Neural progenitor cell (in vitro differentiated cells): Measurements from ENCODE around the gene SC5D. TPM values are rescaled to one million over a fixed set of nuclear protein-coding genes. Genes with fewer than 3 reads are reported as not detected.

Experiments used
- DNase-seq: peaks from one replicate; pipeline ENCODE4 v3.0.0-alpha.2; 2016; ENCODE audit warnings: low spot score
- H2AFZ ChIP-seq: fragments of 200-600 bp; sonication (generic); replicated peaks from 2 replicates; pipeline ENCODE4 v1.6.1; 2016; ENCODE audit warnings: antibody characterized with exemption
- H3F3A ChIP-seq: fragments of 200-600 bp; sonication (generic); 2 replicates; pipeline ENCODE4 v1.6.1; 2016; ENCODE audit warnings: antibody characterized with exemption, low read depth
- H3K27ac ChIP-seq: fragments of 200-600 bp; sonication (generic); 2 replicates; pipeline ENCODE4 v1.5.1; 2016; ENCODE audit warnings: mild to moderate bottlenecking
- H3K27me3 ChIP-seq: fragments of 200-600 bp; sonication (generic); 2 replicates; pipeline ENCODE4 v1.6.1; 2016; ENCODE audit warnings: mild to moderate bottlenecking, moderate library complexity
- H3K36me3 ChIP-seq: fragments of 200-600 bp; sonication (generic); 2 replicates; pipeline ENCODE4 v1.5.1; 2016
- H3K4me1 ChIP-seq: fragments of 200-600 bp; sonication (generic); 2 replicates; pipeline ENCODE4 v1.6.1; 2016; ENCODE audit warnings: mixed run types
- H3K4me2 ChIP-seq: fragments of 200-600 bp; sonication (generic); 2 replicates; pipeline ENCODE4 v1.6.1; 2016
- H3K4me3 ChIP-seq: fragments of 200-600 bp; sonication (generic); 2 replicates; pipeline ENCODE4 v1.5.1; 2016
- H3K79me2 ChIP-seq: fragments of 200-600 bp; sonication (generic); 2 replicates; pipeline ENCODE4 v1.6.1; 2016; ENCODE audit warnings: low read depth
- H3K9ac ChIP-seq: fragments of 200-600 bp; sonication (generic); 2 replicates; pipeline ENCODE4 v1.6.1; 2016
- H3K9me3 ChIP-seq: fragments of 200-600 bp; sonication (generic); 2 replicates; pipeline ENCODE4 v1.5.1; 2016; ENCODE audit warnings: low read depth
- H4K20me1 ChIP-seq: fragments of 200-600 bp; sonication (generic); 2 replicates; pipeline ENCODE4 v1.6.1; 2016; ENCODE audit warnings: low read depth
- H3K27ac Mint-ChIP-seq: 3 replicates; pipeline ENCODE4 v1.8.0; 2021; ENCODE audit warnings: mixed read lengths
- H3K27me3 Mint-ChIP-seq: 2 replicates; pipeline ENCODE4 v1.8.0; 2022; ENCODE audit warnings: low read depth, mild to moderate bottlenecking, inconsistent platforms, moderate library complexity, mixed read lengths; ENCODE audit not compliant: insufficient read depth
- H3K36me3 Mint-ChIP-seq: 3 replicates; pipeline ENCODE4 v1.8.0; 2021; ENCODE audit warnings: mixed read lengths
- H3K4me1 Mint-ChIP-seq: 3 replicates; pipeline ENCODE4 v1.8.0; 2021; ENCODE audit warnings: mixed read lengths
- H3K4me3 Mint-ChIP-seq: 3 replicates; pipeline ENCODE4 v1.8.0; 2021; ENCODE audit warnings: mild to moderate bottlenecking, moderate library complexity, mixed read lengths
- H3K9me3 Mint-ChIP-seq: 3 replicates; pipeline ENCODE4 v1.8.0; 2020; ENCODE audit warnings: mixed read lengths
- EZH2 ChIP-seq: fragments of 200-600 bp; sonication (generic); IDR thresholded peaks from 2 replicates; pipeline ENCODE4 v1.6.1; 2017; ENCODE audit warnings: antibody characterized with exemption, mild to moderate bottlenecking, moderate library complexity
- EZH2phosphoT487 ChIP-seq: fragments of 200-600 bp; sonication (generic); IDR thresholded peaks from 2 replicates; pipeline ENCODE4 v1.6.1; 2017; ENCODE audit warnings: antibody characterized with exemption
- total RNA-seq: library from RNA; depleted of rRNA; stranded (reverse); fragments of >200 nt; gene quantifications from 2 replicates; pipeline ENCODE4 v1.2.3, GENCODE V29; 2015; ENCODE audit warnings: low replicate concordance
- TF ChIP-seq, protein P1 (sequence below): fragments of 200-600 bp; sonication (generic); IDR thresholded peaks from 2 replicates; pipeline ENCODE4 v1.5.1; 2017; ENCODE audit warnings: antibody characterized with exemption, mild to moderate bottlenecking

The SC5D gene
- total RNA-seq, 1 donor from 2014 or later, result 80.7 TPM

DNA sequence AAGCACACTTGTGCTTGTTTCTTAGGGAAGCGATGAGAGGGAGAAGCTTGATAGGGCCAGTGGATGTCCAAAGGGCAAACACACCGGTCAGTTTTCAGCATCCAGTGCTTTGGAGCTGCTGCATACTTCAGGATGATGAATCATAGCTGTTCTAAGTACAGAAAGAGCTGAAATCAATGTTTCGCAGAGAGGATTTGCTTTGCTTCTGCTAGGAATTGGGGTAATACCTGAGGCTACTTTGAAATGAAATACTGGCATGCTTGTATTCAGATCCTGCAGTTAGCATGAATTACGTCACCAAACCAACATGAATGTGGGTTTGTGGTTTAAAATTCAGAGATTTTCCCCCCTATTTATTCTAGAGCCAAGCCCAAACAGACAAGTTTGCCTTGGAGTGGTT, 41.7 kb upstream of the SC5D start:
- peaks cover 38% of the 10 kb centered on the region for H3F3A ChIP-seq
- H3K27ac ChIP-seq, result no peak overlapping the region
- TF ChIP-seq EZH2 (no peak), EZH2phosphoT487 (no peak)
- TF ChIP-seq, protein P1, sequence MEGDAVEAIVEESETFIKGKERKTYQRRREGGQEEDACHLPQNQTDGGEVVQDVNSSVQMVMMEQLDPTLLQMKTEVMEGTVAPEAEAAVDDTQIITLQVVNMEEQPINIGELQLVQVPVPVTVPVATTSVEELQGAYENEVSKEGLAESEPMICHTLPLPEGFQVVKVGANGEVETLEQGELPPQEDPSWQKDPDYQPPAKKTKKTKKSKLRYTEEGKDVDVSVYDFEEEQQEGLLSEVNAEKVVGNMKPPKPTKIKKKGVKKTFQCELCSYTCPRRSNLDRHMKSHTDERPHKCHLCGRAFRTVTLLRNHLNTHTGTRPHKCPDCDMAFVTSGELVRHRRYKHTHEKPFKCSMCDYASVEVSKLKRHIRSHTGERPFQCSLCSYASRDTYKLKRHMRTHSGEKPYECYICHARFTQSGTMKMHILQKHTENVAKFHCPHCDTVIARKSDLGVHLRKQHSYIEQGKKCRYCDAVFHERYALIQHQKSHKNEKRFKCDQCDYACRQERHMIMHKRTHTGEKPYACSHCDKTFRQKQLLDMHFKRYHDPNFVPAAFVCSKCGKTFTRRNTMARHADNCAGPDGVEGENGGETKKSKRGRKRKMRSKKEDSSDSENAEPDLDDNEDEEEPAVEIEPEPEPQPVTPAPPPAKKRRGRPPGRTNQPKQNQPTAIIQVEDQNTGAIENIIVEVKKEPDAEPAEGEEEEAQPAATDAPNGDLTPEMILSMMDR, result no peak
- no peak overlapping the region for H3K4me3 ChIP-seq
- H3K9ac ChIP-seq, result no peak overlapping the region
- Mint-ChIP-seq H3K36me3 (no peaks in the 10 kb centered on the region), H3K4me3 (no peak overlapping the region), H3K4me1 (peaks cover 21% of the 10 kb centered on the region), H3K9me3 (peaks cover 14% of the 10 kb centered on the region), H3K27me3 (peaks cover 6% of the 10 kb centered on the region), H3K27ac (no peak overlapping the region)
- H3K36me3 ChIP-seq, result no peaks in the 10 kb centered on the region
- no peaks in the 10 kb centered on the region for H3K27me3 ChIP-seq
- H3K9me3 ChIP-seq, result no peaks in the 10 kb centered on the region
- H3K4me1 ChIP-seq, result peaks cover 23% of the 10 kb centered on the region
- DNase-seq, result no peak
- H3K79me2 ChIP-seq, result no peaks in the 10 kb centered on the region
- H4K20me1 ChIP-seq, result no peaks in the 10 kb centered on the region
- no peak overlapping the region for H3K4me2 ChIP-seq
- peak overlapping the region; percentile 36 for H2AFZ ChIP-seq

DNA sequence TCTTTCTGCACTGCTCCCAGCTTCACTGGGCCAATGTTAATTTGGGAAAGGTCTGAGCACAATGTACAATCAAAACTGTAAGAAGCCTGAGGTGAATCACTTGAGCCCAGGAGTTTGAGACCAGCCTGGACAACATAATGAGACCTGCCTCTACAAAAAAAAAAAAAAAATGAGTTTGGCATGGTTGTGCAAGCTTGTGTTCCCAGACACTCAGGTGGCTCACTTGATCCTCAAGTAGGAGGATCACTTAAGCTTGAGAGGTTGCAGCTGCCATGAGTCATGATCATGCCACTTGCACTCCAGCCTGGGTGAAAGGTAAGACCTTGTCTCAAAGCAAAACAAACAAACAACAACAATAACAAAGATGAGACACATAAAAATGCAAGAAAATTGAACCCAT, 38.6 kb upstream of the SC5D start:
- no peaks in the 10 kb centered on the region for H4K20me1 ChIP-seq
- H3K4me3 ChIP-seq, result no peak overlapping the region
- peaks cover 10% of the 10 kb centered on the region for H3K4me1 Mint-ChIP-seq
- no peak overlapping the region for H2AFZ ChIP-seq
- no peaks in the 10 kb centered on the region for H3K36me3 ChIP-seq
- DNase-seq, result no peak
- peaks cover 2% of the 10 kb centered on the region for H3K27me3 Mint-ChIP-seq
- H3K79me2 ChIP-seq, result no peaks in the 10 kb centered on the region
- peaks cover 8% of the 10 kb centered on the region for H3F3A ChIP-seq
- H3K4me3 Mint-ChIP-seq, result no peak overlapping the region
- no peaks in the 10 kb centered on the region for H3K9me3 ChIP-seq
- no peak overlapping the region for H3K9ac ChIP-seq
- peaks cover 13% of the 10 kb centered on the region for H3K4me1 ChIP-seq
- H3K27ac Mint-ChIP-seq, result no peak overlapping the region
- H3K4me2 ChIP-seq, result no peak overlapping the region
- H3K27me3 ChIP-seq, result no peaks in the 10 kb centered on the region
- no peaks in the 10 kb centered on the region for H3K36me3 Mint-ChIP-seq
- H3K27ac ChIP-seq, result no peak overlapping the region
- TF ChIP-seq, protein P1, result no peak
- TF ChIP-seq EZH2phosphoT487 (no peak), EZH2 (no peak)
- peaks cover 10% of the 10 kb centered on the region for H3K9me3 Mint-ChIP-seq

DNA sequence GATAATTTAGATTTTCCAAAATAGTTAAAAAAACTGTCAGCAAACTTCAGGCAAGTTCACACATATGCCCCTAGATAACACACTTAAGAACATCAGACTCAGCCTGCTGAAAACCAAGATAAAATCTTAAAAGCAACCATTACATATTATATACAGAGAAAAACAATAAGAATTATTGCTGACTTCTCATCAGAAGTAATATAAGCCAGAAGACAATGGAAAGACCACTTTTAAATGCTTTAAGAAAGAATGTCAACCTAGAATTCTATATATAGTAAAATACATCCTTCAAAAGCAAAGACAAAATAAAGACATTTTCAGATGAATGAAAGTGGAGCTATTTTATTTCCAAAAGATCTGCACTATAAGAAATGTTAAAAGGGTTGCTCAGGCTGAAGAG, 37.8 kb upstream of the SC5D start:
- Histone ChIP-seq H3K4me1 (peaks cover 8% of the 10 kb centered on the region), H2AFZ (no peak overlapping the region), H3K27ac (no peak overlapping the region), H3K27me3 (no peaks in the 10 kb centered on the region), H3F3A (peaks cover under 1% of the 10 kb centered on the region), H3K4me3 (no peak overlapping the region), H3K9ac (no peak overlapping the region), H3K36me3 (no peaks in the 10 kb centered on the region), H3K79me2 (no peaks in the 10 kb centered on the region), H4K20me1 (no peaks in the 10 kb centered on the region), H3K9me3 (no peaks in the 10 kb centered on the region), H3K4me2 (no peak overlapping the region)
- H3K36me3 Mint-ChIP-seq, result no peaks in the 10 kb centered on the region
- no peak for DNase-seq
- peaks cover 10% of the 10 kb centered on the region for H3K9me3 Mint-ChIP-seq
- H3K4me3 Mint-ChIP-seq, result no peak overlapping the region
- peaks cover 6% of the 10 kb centered on the region for H3K4me1 Mint-ChIP-seq
- peaks cover 2% of the 10 kb centered on the region for H3K27me3 Mint-ChIP-seq
- TF ChIP-seq EZH2 (no peak), EZH2phosphoT487 (no peak)
- TF ChIP-seq, protein P1, result no peak
- H3K27ac Mint-ChIP-seq, result no peak overlapping the region
